ENCODE results near the gene DLGAP4. TPM values are rescaled to one million over a fixed set of nuclear protein-coding genes. Genes with fewer than 3 reads are reported as not detected.

The DLGAP4 gene
- polyA plus RNA-seq, 1 of the 3 experiments (the other 2 are of a cell fraction), result 31.2 TPM

- TF ChIP-seq USF1 (IDR thresholded peaks at IDR 0.05; ENCODE audit: borderline replicate concordance, low read depth), result no peak
- no peak for TF ChIP-seq FOXM1 (IDR thresholded peaks at IDR 0.05; ENCODE audit: low read depth)
- no peak for TF ChIP-seq SIN3A (IDR thresholded peaks at IDR 0.05; ENCODE audit: borderline replicate concordance, low read depth, low read length)
- no peak for TF ChIP-seq RFX5 (IDR thresholded peaks at IDR 0.05; ENCODE audit: low read length)
- TF ChIP-seq NRF1 (IDR thresholded peaks at IDR 0.05; ENCODE audit: low read depth, low read length), result no peak
- TF ChIP-seq FOSL2 (IDR thresholded peaks at IDR 0.05; ENCODE audit: borderline replicate concordance, low read depth), result no peak
- TF ChIP-seq YY1 (IDR thresholded peaks at IDR 0.05; ENCODE audit: low read depth), result no peak
- TF ChIP-seq TAF1 (IDR thresholded peaks at IDR 0.05; ENCODE audit: borderline replicate concordance, low read depth, low read length), result no peak
- no peak for TF ChIP-seq RXRA (IDR thresholded peaks at IDR 0.05; ENCODE audit: borderline replicate concordance, low read depth)
- TF ChIP-seq GATA2 (CRISPR knock-in tag; IDR thresholded peaks at IDR 0.05), result no peak
Observed at GRCh38 chr20:36544134-36545018, 238.2 kb downstream of the DLGAP4 start (continued).

- no peaks in the 10 kb centered on the region for H3K27me3 ChIP-seq (ENCODE audit: insufficient read depth)
- peaks cover 0 to 8% of the 10 kb centered on the region in 2 experiments; a peak in 2 of 4 replicates for H3K4me1 ChIP-seq (ENCODE audit: control insufficient read depth in 1 of 2, insufficient read depth in 2 of 2, low read depth in 1 of 2, low read length in 1 of 2)
- 83% methylated on average over 13 of the region's 14 CpGs for WGBS (ENCODE audit: low lambda C conversion rate)
- no peak overlapping the region for H3K9ac ChIP-seq
- ChIA-PET POLR2A (no interaction called here), CTCF (interaction anchor here (0.9 to 1.5 kb wide), 3 partner anchors 46 to 107 kb away, joined by 3 to 4 read pairs (median 3); no protein-coding TSS in a partner anchor)
- no peak for DNase-seq
- no peak overlapping the region for H3K4me3 ChIP-seq (ENCODE audit: low read depth in 2 of 2, low read length in 1 of 2)
- H3K27ac ChIP-seq (ENCODE audit: low read depth in 2 of 2, low read length in 1 of 2), result no peak overlapping the region
- H3F3A ChIP-seq (replicated peaks; ENCODE audit: insufficient read depth), result no peaks in the 10 kb centered on the region
- H3K36me3 ChIP-seq (replicated peaks in 1 of 2; ENCODE audit: control insufficient read depth in 1 of 2, insufficient read depth in 2 of 2, low read length in 1 of 2), result no peaks in the 10 kb centered on the region
- no peak overlapping the region for H2AFZ ChIP-seq (ENCODE audit: low read depth)
- H3K9me2 ChIP-seq, result no peaks in the 10 kb centered on the region
- H3K79me2 ChIP-seq (ENCODE audit: insufficient read depth), result no peaks in the 10 kb centered on the region
- no peak overlapping the region for H3K4me2 ChIP-seq
- H4K20me1 ChIP-seq (ENCODE audit: insufficient read depth), result no peaks in the 10 kb centered on the region; the same call in 1 of the 2 replicates
- H3K9me3 ChIP-seq, result no peaks in the 10 kb centered on the region
- TF ChIP-seq CTCF (IDR thresholded peaks at IDR 0.05) (no peak), REST (IDR thresholded peaks at IDR 0.05; ENCODE audit: low read depth, low read length) (no peak), RXRA (IDR thresholded peaks at IDR 0.05; ENCODE audit: borderline replicate concordance, low read depth) (no peak), FOXM1 (IDR thresholded peaks at IDR 0.05; ENCODE audit: low read depth) (no peak), TCF12 (IDR thresholded peaks at IDR 0.05) (no peak), EZH2phosphoT487 (IDR thresholded peaks at IDR 0.05; ENCODE audit: borderline replicate concordance, low read depth) (no peak), EP300 (IDR thresholded peaks at IDR 0.05; ENCODE audit: borderline replicate concordance in 1 of 2, low read depth in 1 of 2, low read length in 1 of 2) (no peak), RCOR1 (IDR thresholded peaks at IDR 0.05; ENCODE audit: low read length) (no peak), USF1 (IDR thresholded peaks at IDR 0.05; ENCODE audit: borderline replicate concordance, low read depth) (no peak), RFX5 (IDR thresholded peaks at IDR 0.05; ENCODE audit: low read length) (no peak), RAD21 (IDR thresholded peaks at IDR 0.05; ENCODE audit: low read length) (no peak), PBX3 (IDR thresholded peaks at IDR 0.05) (no peak), ELF1 (IDR thresholded peaks at IDR 0.05) (no peak), FOSL2 (IDR thresholded peaks at IDR 0.05; ENCODE audit: borderline replicate concordance, low read depth) (no peak), SIN3A (IDR thresholded peaks at IDR 0.05; ENCODE audit: borderline replicate concordance, low read depth, low read length) (no peak), MAX (IDR thresholded peaks at IDR 0.05; ENCODE audit: low read depth) (no peak)
Observed at GRCh38 chr20:36546111-36546736, 240.1 kb downstream of the DLGAP4 start.

All from SK-N-SH (cell line).